Activated naive CD8-positive, alpha-beta T cell treated with anti-CD3 and anti-CD28 coated beads, Interleukin-2, amount 50 U/mL, for 24 hours (primary cell): ENCODE results near the gene SND1.
A peak's percentile ranks its signal among the peaks of the same experiment; 100 is the strongest.

Source experiments
- ATAC-seq: fragments of 150-1000 bp; cut with Tn5 transposase; one replicate; pipeline ENCODE4 v1.10.0; 2021
- DNase-seq: peaks from one replicate; pipeline ENCODE4 v3.0.0; 2021
- H3K27ac Mint-ChIP-seq: one replicate; pipeline ENCODE4 v1.8.0; 2021; ENCODE audit warnings: mild to moderate bottlenecking, mixed read lengths
- H3K27me3 Mint-ChIP-seq: one replicate; pipeline ENCODE4 v1.8.0; 2021; ENCODE audit warnings: mixed read lengths
- H3K36me3 Mint-ChIP-seq: one replicate; pipeline ENCODE4 v1.8.0; 2021; ENCODE audit warnings: low read depth, mixed read lengths
- H3K4me1 Mint-ChIP-seq: one replicate; pipeline ENCODE4 v1.8.0; 2021; ENCODE audit warnings: mixed read lengths
- H3K4me3 Mint-ChIP-seq: one replicate; pipeline ENCODE4 v1.8.0; 2021; ENCODE audit warnings: mild to moderate bottlenecking, moderate library complexity, mixed read lengths
- H3K9me3 Mint-ChIP-seq: one replicate; pipeline ENCODE4 v1.8.0; 2021; ENCODE audit warnings: mixed read lengths

The SND1 gene

DNA sequence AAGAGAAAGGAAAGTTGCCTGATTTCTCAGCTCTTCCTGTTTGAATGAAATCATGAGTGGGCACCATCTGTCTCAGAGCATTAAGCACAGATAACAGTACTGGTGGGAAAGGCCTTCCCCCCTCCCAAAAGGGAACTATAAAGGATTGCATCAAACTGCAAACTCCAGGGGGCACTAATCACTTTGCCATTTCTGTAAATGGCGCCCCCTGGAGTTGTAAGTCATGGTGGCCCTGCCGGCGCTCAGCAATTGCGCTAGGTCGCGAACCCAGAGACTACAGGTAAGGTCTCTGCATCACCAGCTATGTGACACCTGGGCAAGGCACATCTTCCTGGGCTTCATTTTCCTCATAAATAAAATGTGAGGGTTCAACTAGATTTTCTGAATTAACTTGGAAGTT lies 368.2 kb downstream of the SND1 start:
- Mint-ChIP-seq H3K27me3 (no peaks in the 10 kb centered on the region), H3K4me1 (no peaks in the 10 kb centered on the region), H3K9me3 (no peaks in the 10 kb centered on the region), H3K27ac (no peak overlapping the region), H3K4me3 (no peak overlapping the region), H3K36me3 (peaks cover 23% of the 10 kb centered on the region)
- peak; percentile 45 for DNase-seq
- no peak for ATAC-seq

- H3K36me3 Mint-ChIP-seq = peaks cover 22% of the 10 kb centered on the region
- ATAC-seq = no peak
- H3K4me1 Mint-ChIP-seq = no peaks in the 10 kb centered on the region
- H3K4me3 Mint-ChIP-seq = no peak overlapping the region
- H3K9me3 Mint-ChIP-seq = no peaks in the 10 kb centered on the region
- H3K27ac Mint-ChIP-seq = no peak overlapping the region
- DNase-seq = no peak
- no peaks in the 10 kb centered on the region for H3K27me3 Mint-ChIP-seq
Observed at GRCh38 chr7:128021366-128021765, 369.4 kb downstream of the SND1 start.

- no peak for ATAC-seq
- peaks cover 21% of the 10 kb centered on the region for H3K36me3 Mint-ChIP-seq
Observed at GRCh38 chr7:128022631-128023532, 370.9 kb downstream of the SND1 start.

GRCh38 chr7:128024151-128024550 lies 372.2 kb downstream of the SND1 start:
- H3K36me3 Mint-ChIP-seq = peaks cover 25% of the 10 kb centered on the region
- ATAC-seq (no peak), DNase-seq (no peak)
- H3K27me3 Mint-ChIP-seq = no peaks in the 10 kb centered on the region
- H3K4me3 Mint-ChIP-seq = no peak overlapping the region
- no peak overlapping the region for H3K27ac Mint-ChIP-seq
- H3K9me3 Mint-ChIP-seq = no peaks in the 10 kb centered on the region
- peaks cover 6% of the 10 kb centered on the region for H3K4me1 Mint-ChIP-seq

More at GRCh38 chr7:128022631-128023532, 370.9 kb downstream of the SND1 start:
- no peak overlapping the region for H3K4me3 Mint-ChIP-seq
- no peaks in the 10 kb centered on the region for H3K9me3 Mint-ChIP-seq
- H3K4me1 Mint-ChIP-seq = peaks cover 4% of the 10 kb centered on the region
- no peak for DNase-seq
- H3K27ac Mint-ChIP-seq = no peak overlapping the region
- H3K27me3 Mint-ChIP-seq = no peaks in the 10 kb centered on the region

DNA sequence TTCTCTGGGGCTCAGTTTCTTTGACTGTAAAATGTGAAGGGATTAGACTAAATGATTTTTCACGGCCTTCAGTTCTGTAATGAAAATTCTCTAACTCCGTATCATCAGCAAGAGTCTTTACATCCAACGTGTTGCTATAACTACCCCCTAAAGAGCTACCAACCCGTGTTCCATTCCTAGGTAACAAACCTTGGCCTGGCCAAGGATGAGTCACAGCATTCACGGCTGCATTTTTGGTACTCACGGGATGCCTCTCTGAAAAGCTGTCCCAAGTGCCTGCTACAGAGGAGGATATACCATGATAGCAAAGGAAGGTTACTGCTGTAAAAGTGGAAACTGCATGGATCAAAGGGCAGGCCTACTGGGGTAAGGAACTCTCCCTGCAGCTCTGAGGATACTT lies 373.4 kb downstream of the SND1 start:
- ATAC-seq = no peak

GRCh38 chr7:128025819-128026218 lies 373.8 kb downstream of the SND1 start:
- H3K4me1 Mint-ChIP-seq = peaks cover 18% of the 10 kb centered on the region
- no peaks in the 10 kb centered on the region for H3K9me3 Mint-ChIP-seq
- H3K36me3 Mint-ChIP-seq = peaks cover 22% of the 10 kb centered on the region
- no peak for ATAC-seq
- H3K27ac Mint-ChIP-seq = no peak overlapping the region
- no peak for DNase-seq
- no peaks in the 10 kb centered on the region for H3K27me3 Mint-ChIP-seq
- no peak overlapping the region for H3K4me3 Mint-ChIP-seq

More for the DNA sequence above, 373.4 kb downstream of the SND1 start:
- H3K36me3 Mint-ChIP-seq = peaks cover 24% of the 10 kb centered on the region
- no peaks in the 10 kb centered on the region for H3K9me3 Mint-ChIP-seq
- H3K27ac Mint-ChIP-seq = no peak overlapping the region
- H3K27me3 Mint-ChIP-seq = no peaks in the 10 kb centered on the region
- H3K4me1 Mint-ChIP-seq = peaks cover 14% of the 10 kb centered on the region
- DNase-seq = no peak
- no peak overlapping the region for H3K4me3 Mint-ChIP-seq

GRCh38 chr7:128026551-128026950 lies 374.6 kb downstream of the SND1 start:
- no peak for DNase-seq
- no peaks in the 10 kb centered on the region for H3K27me3 Mint-ChIP-seq
- H3K27ac Mint-ChIP-seq = no peak overlapping the region
- no peaks in the 10 kb centered on the region for H3K9me3 Mint-ChIP-seq
- peaks cover 18% of the 10 kb centered on the region for H3K4me1 Mint-ChIP-seq
- ATAC-seq = no peak
- peaks cover 16% of the 10 kb centered on the region for H3K36me3 Mint-ChIP-seq
- H3K4me3 Mint-ChIP-seq = no peak overlapping the region

- DNase-seq (no peak), ATAC-seq (no peak)
- Mint-ChIP-seq H3K9me3 (no peaks in the 10 kb centered on the region), H3K36me3 (peaks cover 13% of the 10 kb centered on the region), H3K27me3 (peaks cover 1% of the 10 kb centered on the region), H3K4me3 (no peak overlapping the region), H3K27ac (no peak overlapping the region), H3K4me1 (peaks cover 20% of the 10 kb centered on the region)
Observed at GRCh38 chr7:128027485-128027980, 375.5 kb downstream of the SND1 start.

GRCh38 chr7:128029405-128029995 lies 377.5 kb downstream of the SND1 start:
- Mint-ChIP-seq H3K4me1 (peaks cover 24% of the 10 kb centered on the region), H3K27ac (no peak overlapping the region), H3K9me3 (no peaks in the 10 kb centered on the region), H3K4me3 (peak overlapping the region; percentile 30), H3K36me3 (peaks cover 13% of the 10 kb centered on the region), H3K27me3 (peaks cover 1% of the 10 kb centered on the region)
- no peak for DNase-seq
- ATAC-seq = no peak

- Mint-ChIP-seq H3K27me3 (peaks cover 1% of the 10 kb centered on the region), H3K36me3 (peaks cover 13% of the 10 kb centered on the region), H3K4me3 (peak overlapping the region; percentile 60), H3K9me3 (no peaks in the 10 kb centered on the region), H3K4me1 (peaks cover 24% of the 10 kb centered on the region), H3K27ac (no peak overlapping the region)
- ATAC-seq (no peak), DNase-seq (no peak)
Observed at GRCh38 chr7:128030263-128030653, 378.3 kb downstream of the SND1 start.

DNA sequence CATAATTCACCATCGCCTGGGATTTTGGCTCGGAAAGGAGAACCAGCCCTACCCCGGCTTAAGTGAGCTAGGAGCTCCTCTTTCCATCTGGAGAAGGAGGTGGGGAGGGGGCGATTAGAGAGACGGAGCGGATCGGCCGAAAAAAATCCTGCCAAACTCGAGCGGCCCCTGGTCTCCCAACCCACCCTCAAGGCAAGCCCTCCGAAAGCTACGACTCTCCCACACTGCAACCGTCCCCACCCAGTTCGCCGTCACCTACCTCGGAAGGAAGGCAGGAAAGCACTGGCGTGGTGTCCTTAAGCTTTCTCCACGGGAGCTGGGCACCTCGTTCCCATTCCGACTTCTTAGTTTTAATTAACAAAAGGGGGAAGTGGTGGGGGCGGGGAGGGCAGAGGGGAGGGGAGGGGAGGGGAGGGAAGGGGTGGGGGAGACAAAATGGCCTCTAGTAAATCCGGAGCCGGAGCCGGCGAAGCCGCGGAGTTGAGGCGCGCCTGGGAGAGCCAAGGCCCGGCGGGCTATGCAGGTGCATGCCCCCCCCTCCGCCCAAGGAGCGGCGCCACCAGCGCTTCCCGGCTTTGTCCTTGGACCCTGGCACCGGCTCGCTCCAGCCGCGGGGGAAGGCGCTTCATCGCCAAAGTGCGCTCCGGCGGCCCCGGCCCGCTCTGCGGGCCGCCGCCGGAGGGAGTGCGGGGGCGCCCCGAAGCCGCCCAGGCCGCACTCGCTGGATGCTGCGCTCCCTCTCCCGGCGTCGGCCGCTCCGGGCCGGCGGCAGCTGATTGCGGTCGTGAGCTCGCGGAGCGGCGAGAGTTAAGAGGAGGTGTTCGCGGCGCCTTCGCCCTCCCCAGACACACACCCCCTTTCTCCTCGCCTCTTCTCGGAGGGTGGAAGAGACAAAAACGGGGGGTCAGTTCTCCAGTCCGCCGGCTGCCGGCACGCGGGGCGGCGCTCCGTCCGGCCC lies 378.9 kb downstream of the SND1 start, which contains the start of gene LRRC4:
Gene LRRC4, minus strand, starts transcription at position 784 of the 958 bp plus-strand sequence. CDS start 797 bp downstream, outside the sequence.
- DNase-seq (peak; percentile 43), ATAC-seq (peak; percentile 31)
- H3K4me1 Mint-ChIP-seq = peaks cover 24% of the 10 kb centered on the region
- H3K9me3 Mint-ChIP-seq = no peaks in the 10 kb centered on the region
- H3K4me3 Mint-ChIP-seq = peak within 1 kb of the TSS; percentile 78
- peaks cover 1% of the 10 kb centered on the region for H3K27me3 Mint-ChIP-seq
- peaks cover 13% of the 10 kb centered on the region for H3K36me3 Mint-ChIP-seq
- no peak within 1 kb of the TSS for H3K27ac Mint-ChIP-seq

DNA sequence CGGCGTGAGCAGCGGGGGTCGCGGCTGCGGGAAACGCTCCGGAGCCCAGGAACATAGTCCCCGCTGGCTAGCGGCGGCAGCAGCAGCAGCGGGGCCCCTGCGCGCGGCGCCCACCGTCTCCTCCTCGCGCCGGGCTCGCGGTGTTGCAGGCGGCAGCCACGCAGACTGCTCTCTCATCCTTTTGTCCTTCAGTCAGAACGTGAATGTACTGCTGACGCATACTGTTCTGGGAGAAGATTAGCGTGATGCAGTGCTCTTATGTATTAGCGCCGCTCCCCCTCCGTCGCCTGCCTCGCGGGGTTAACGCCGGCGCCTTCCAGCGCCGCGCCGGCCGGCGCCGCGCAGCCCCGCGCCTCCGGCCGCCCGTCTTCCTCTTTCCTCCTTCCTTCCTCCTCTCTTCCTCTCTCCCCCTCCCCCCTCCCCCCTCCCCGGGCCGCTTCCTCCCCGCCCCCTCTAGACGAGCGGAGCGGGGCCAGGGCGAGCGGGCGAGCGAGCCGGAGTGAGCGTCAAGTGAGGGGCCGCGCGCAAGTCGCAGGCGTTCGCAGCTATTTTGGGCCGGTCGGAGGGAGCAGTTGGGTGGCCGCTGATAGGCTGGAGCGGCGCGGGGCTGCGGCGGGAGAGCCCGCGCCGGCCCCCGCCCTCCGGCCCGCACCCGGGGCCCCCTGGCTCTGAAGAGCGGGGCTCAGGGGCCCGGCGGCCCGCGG lies 380.1 kb downstream of the SND1 start:
- Mint-ChIP-seq H3K27me3 (peaks cover 1% of the 10 kb centered on the region), H3K9me3 (no peaks in the 10 kb centered on the region), H3K4me3 (peak overlapping the region; percentile 78), H3K4me1 (peaks cover 26% of the 10 kb centered on the region), H3K36me3 (peaks cover 13% of the 10 kb centered on the region), H3K27ac (no peak overlapping the region)
- ATAC-seq (peak; percentile 92), DNase-seq (peak; percentile 61)

DNA sequence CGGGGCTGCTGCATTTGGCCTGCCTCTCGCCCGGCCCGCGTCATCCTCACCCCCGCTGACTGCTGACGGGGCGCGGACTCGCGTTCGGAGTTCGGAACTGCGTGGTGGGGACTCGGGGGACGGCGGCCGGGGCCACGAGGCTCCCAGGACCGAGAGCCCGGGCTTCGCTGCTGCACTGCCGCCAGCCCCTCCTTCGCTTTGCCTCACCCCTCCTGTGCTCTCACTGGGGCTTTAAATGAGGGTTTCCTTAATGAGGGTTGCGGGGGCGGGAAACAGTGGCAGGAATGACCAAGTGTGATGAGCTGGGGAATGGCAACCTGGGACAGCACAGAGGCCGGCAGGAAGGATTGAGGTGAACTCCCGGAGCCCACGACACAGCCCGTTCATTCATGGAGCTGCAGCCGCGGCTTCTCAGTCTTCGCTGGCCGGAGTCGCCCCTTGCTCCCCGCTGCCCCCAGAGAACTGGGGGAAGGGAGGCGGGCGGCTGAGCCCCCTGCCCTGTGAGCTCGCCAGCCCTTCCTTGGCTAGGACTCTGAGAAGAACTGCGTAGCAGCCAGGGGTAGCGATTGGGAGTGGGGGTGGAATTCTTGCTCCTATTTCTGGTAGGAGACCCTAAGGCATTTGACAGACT lies 380.7 kb downstream of the SND1 start:
- ATAC-seq (peak; percentile 7), DNase-seq (peak; percentile 41)
- Mint-ChIP-seq H3K4me1 (peaks cover 22% of the 10 kb centered on the region), H3K27ac (no peak overlapping the region), H3K27me3 (peaks cover 1% of the 10 kb centered on the region), H3K36me3 (peaks cover 13% of the 10 kb centered on the region), H3K9me3 (no peaks in the 10 kb centered on the region), H3K4me3 (no peak overlapping the region)
